ENCODE measurements around the gene CHSY3. TPM values are rescaled to one million over a fixed set of nuclear protein-coding genes. Genes with fewer than 3 reads are reported as not detected.

Gene CHSY3
- polyA plus RNA-seq, 3 donors = not detected

- Histone ChIP-seq H3K27me3 (ENCODE audit: control insufficient read depth in 2 of 2, insufficient read depth in 2 of 2, low read length in 2 of 2) (no peaks in the 10 kb centered on the region), H3K9ac (ENCODE audit: insufficient read depth, low read length, poor library complexity, severe bottlenecking) (no peak overlapping the region), H3K4me1 (ENCODE audit: control insufficient read depth in 1 of 2, insufficient read depth in 2 of 2, low read length in 2 of 2) (no peaks in the 10 kb centered on the region), H3K9me3 (replicated peaks in 1 of 2; ENCODE audit: control insufficient read depth in 1 of 2, insufficient read depth in 1 of 2, low read length in 2 of 2) (no peaks in the 10 kb centered on the region), H3K4me2 (replicated peaks; ENCODE audit: extremely low read depth, low read length, poor library complexity, severe bottlenecking) (no peak overlapping the region), H2AFZ (ENCODE audit: insufficient read depth, low read depth, low read length, poor library complexity, severe bottlenecking) (no peak overlapping the region), H3K27ac (ENCODE audit: low read depth in 1 of 2, low read length in 2 of 2) (no peak overlapping the region), H3K4me3 (replicated peaks in 1 of 3; ENCODE audit: low read depth in 2 of 3, low read length in 3 of 3) (no peak overlapping the region), H4K20me1 (ENCODE audit: insufficient read depth, low read length) (no peaks in the 10 kb centered on the region), H3K36me3 (replicated peaks in 1 of 2; ENCODE audit: control insufficient read depth in 1 of 2, insufficient read depth in 2 of 2, low read length in 2 of 2) (no peaks in the 10 kb centered on the region), H3K79me2 (ENCODE audit: insufficient read depth, low read length) (no peaks in the 10 kb centered on the region)
- Mint-ChIP-seq H3K4me3 (no peak overlapping the region), H3K4me1 (no peaks in the 10 kb centered on the region), H3K9me3 (peaks cover 0 to 9% (median 5%) of the 10 kb centered on the region in 7 donors), H3K36me3 (no peaks in the 10 kb centered on the region), H3K27me3 (ENCODE audit: low read depth in 3 of 3) (no peaks in the 10 kb centered on the region), H3K27ac (no peak overlapping the region)
- no peak for TF ChIP-seq CTCF (IDR thresholded peaks at IDR 0.05)
- WGBS (ENCODE audit: insufficient coverage) = no CpG with 5 or more reads among the region's 2 CpGs
- DNase-seq = no peak
- intact Hi-C loops (cut with micrococcal nuclease) = no loop called here
These were observed 157.5 kb downstream of the CHSY3 start for GRCh38 chr5:130061746-130062145.

GRCh38 chr5:130063603-130064002 lies 159.3 kb downstream of the CHSY3 start:
- 80% methylated on average over 1 of the region's 3 CpGs for WGBS (ENCODE audit: insufficient coverage)
- intact Hi-C loops (cut with micrococcal nuclease) = no loop called here
- H3K9ac ChIP-seq (ENCODE audit: insufficient read depth, low read length, poor library complexity, severe bottlenecking) = no peak overlapping the region
- H2AFZ ChIP-seq (ENCODE audit: insufficient read depth, low read depth, low read length, poor library complexity, severe bottlenecking) = no peak overlapping the region
- no peaks in the 10 kb centered on the region for H3K4me1 Mint-ChIP-seq
- TF ChIP-seq CTCF (IDR thresholded peaks at IDR 0.05) = no peak
- H3K4me3 Mint-ChIP-seq = no peak overlapping the region
- no peak overlapping the region for H3K27ac Mint-ChIP-seq
- no peaks in the 10 kb centered on the region for H3K36me3 ChIP-seq (replicated peaks in 1 of 2; ENCODE audit: control insufficient read depth in 1 of 2, insufficient read depth in 2 of 2, low read length in 2 of 2)
- no peaks in the 10 kb centered on the region for H3K9me3 ChIP-seq (replicated peaks in 1 of 2; ENCODE audit: control insufficient read depth in 1 of 2, insufficient read depth in 1 of 2, low read length in 2 of 2)
- H3K79me2 ChIP-seq (ENCODE audit: insufficient read depth, low read length) = no peaks in the 10 kb centered on the region
- no peaks in the 10 kb centered on the region for H4K20me1 ChIP-seq (ENCODE audit: insufficient read depth, low read length)
- no peaks in the 10 kb centered on the region for H3K27me3 ChIP-seq (ENCODE audit: control insufficient read depth in 2 of 2, insufficient read depth in 2 of 2, low read length in 2 of 2)
- H3K4me2 ChIP-seq (replicated peaks; ENCODE audit: extremely low read depth, low read length, poor library complexity, severe bottlenecking) = no peak overlapping the region
- no peaks in the 10 kb centered on the region for H3K4me1 ChIP-seq (ENCODE audit: control insufficient read depth in 1 of 2, insufficient read depth in 2 of 2, low read length in 2 of 2)
- no peak overlapping the region for H3K27ac ChIP-seq (ENCODE audit: low read depth in 1 of 2, low read length in 2 of 2)
- DNase-seq = no peak
- H3K36me3 Mint-ChIP-seq = no peaks in the 10 kb centered on the region
- peaks cover 0 to 7% (median 5%) of the 10 kb centered on the region in 7 donors for H3K9me3 Mint-ChIP-seq
- no peaks in the 10 kb centered on the region for H3K27me3 Mint-ChIP-seq (ENCODE audit: low read depth in 3 of 3)
- no peak overlapping the region for H3K4me3 ChIP-seq (replicated peaks in 1 of 3; ENCODE audit: low read depth in 2 of 3, low read length in 3 of 3)
